Heart left ventricle (tissue), 13 donors: Measurements from ENCODE around the gene TNFRSF18.

ENCODE experiments used
- CTCF ChIP-seq, 12 donors: fragments of 200-600 bp; sonication (generic) in 4 of 12; IDR thresholded peaks; one replicate each; pipeline versions ENCODE4 v1.5.0 to v1.8.0; 2018 to 2022; ENCODE audit warnings: antibody characterized with exemption in 12 of 12, mild to moderate bottlenecking in 5 of 12
- POLR2A ChIP-seq, 2 donors: fragments of 450-650 bp; IDR thresholded peaks; one replicate each; pipeline ENCODE4 v1.6.1; 2017; ENCODE audit warnings: antibody characterized with exemption in 2 of 2, mild to moderate bottlenecking in 2 of 2, moderate library complexity in 2 of 2
- donor health status: ischemic (EF 13 %, LVEDD 7.1; RV severe dilation, severe dysfunction).
- donor health status: DM: no; HTN: yes; CAD: no.
- donor health status: DM: no; HTN: no; CAD: no.
- donor health status: ischemic (EF 25% LVEDD 6.9; RV normal size, moderate dysfunction).
- donor health status: ischemic (EF 25% LVEDD 5.7; RV mildly dilated, moderate dysfunction).
- donor health status: ischemic (EF 35%, LVEDD 5.7; RV mildly dilated, moderate dysfunction).
- donor health status: nonischemic (EF 11% LVEDD 7.7; RV severe dilation, severe dysfunction).
- donor health status: DM: yes; HTN: yes; CAD: no.
- donor health status: PGD.
- donor health status: ischemic (EF 29% LVEDD 5.4; RV normal size, mild dysfunction).
- donor health status: nonischemic (EF 23%, LVEDD 6.1; RV moderate dilation, normal function).

GRCh38 chr1:1203561-1204424 is 2.6 kb downstream of the TNFRSF18 start:
- TF ChIP-seq CTCF (IDR thresholded peaks at IDR 0.05) (no peak), POLR2A (IDR thresholded peaks at IDR 0.05) (no peak)
